Psoas muscle (tissue), 8 donors: ENCODE measurements around the gene SYCE1L. TPM values are rescaled to one million over a fixed set of nuclear protein-coding genes. Genes with fewer than 3 reads are reported as not detected.

Experiments
- ATAC-seq, 4 donors: fragments of 200-7000 bp; cut with Tn5 transposase; one replicate each; pipeline ENCODE4 v1.9.1; 2020; ENCODE audit warnings: moderate library complexity in 3 of 4, mild to moderate bottlenecking in 2 of 4
- DNase-seq, 2 donors: peaks; one replicate each; pipeline ENCODE4 v3.0.0-alpha.2; 2020
- H3K27ac ChIP-seq: fragments of 200-600 bp; one replicate; pipeline ENCODE4 v1.8.0; 2022
- H3K27me3 ChIP-seq, 3 donors: fragments of 200-600 bp in 1 of 3; one replicate each; pipeline versions ENCODE4 v1.6.1 to v1.8.0; 2013 to 2022; ENCODE audit warnings: low read length in 2 of 3, mild to moderate bottlenecking in 2 of 3, moderate library complexity in 1 of 3; ENCODE audit not compliant: insufficient read depth in 3 of 3
- H3K36me3 ChIP-seq, 2 donors: fragments of 200-600 bp in 1 of 2; one replicate each; pipeline versions ENCODE4 v1.6.1 to v1.8.0; 2013 to 2022; ENCODE audit warnings: low read depth in 1 of 2, mild to moderate bottlenecking in 1 of 2, moderate library complexity in 1 of 2; ENCODE audit not compliant: insufficient read depth in 1 of 2
- H3K4me1 ChIP-seq: fragments of 200-600 bp; one replicate; pipeline ENCODE4 v1.8.0; 2022
- H3K4me3 ChIP-seq: fragments of 200-600 bp; one replicate; pipeline ENCODE4 v1.8.0; 2022; ENCODE audit warnings: mild to moderate bottlenecking
- H3K9me3 ChIP-seq: fragments of 200-600 bp; one replicate; pipeline ENCODE4 v1.8.0; 2022
- WGBS, 3 donors: extraction: QIAGEN DNeasy Blood & Tissue Kit; methylation state at CpG; one replicate each; pipeline versions ENCODE4 v1.1.6 to v1.1.7; 2013; 5-methylcytosine and 5-hydroxymethylcytosine counted together
- intact Hi-C, 2 donors: fragments of 100-400 bp; cut with DNase I; formaldehyde crosslinking; loops; one replicate each; pipeline versions ENCODE4 v1.11.0 to v1.14.2; 2022
- polyA plus RNA-seq, 3 donors: library from polyadenylated mRNA; stranded (reverse); fragments of 200-250 nt; gene quantifications; one replicate each; pipeline ENCODE4 v1.2.3, GENCODE V29; 2013
- total RNA-seq, 4 donors: library from RNA; stranded (reverse); fragmentation: NEBNext Ultra II Directional in 2 of 4; extraction: Animal tissue kit (Norgen Biotek cat#: 25700) in 2 of 4; gene quantifications; one replicate each; pipeline versions ENCODE4 v1.2.1 to v1.2.4, GENCODE V29; 2021 to 2023
- TF ChIP-seq, protein P1 (sequence below): fragments of 200-600 bp; IDR thresholded peaks from one replicate; pipeline ENCODE4 v1.8.0; 2022; ENCODE audit warnings: antibody characterized with exemption
- donor health status: healthy with polysubstance abuse.
- donor health status: DM: no; HTN: no; CAD: no; lungs with moderate emphysema.
- donor health status: Bipolar disorder and iron deficiency.
- donor health status: healthy.
- donor health status: DM: yes; HTN: yes; CAD: no.
- donor health status: DM: no; HTN: no; CAD: no.
- donor health status: DM: no; HTN: no; CAD: no.
- donor health status: DM: yes; HTN: yes; CAD: no.

SYCE1L gene
- total and polyA plus RNA-seq, 7 donors = 0.17 to 1.2 (median 0.22) TPM; not detected in 3

DNA sequence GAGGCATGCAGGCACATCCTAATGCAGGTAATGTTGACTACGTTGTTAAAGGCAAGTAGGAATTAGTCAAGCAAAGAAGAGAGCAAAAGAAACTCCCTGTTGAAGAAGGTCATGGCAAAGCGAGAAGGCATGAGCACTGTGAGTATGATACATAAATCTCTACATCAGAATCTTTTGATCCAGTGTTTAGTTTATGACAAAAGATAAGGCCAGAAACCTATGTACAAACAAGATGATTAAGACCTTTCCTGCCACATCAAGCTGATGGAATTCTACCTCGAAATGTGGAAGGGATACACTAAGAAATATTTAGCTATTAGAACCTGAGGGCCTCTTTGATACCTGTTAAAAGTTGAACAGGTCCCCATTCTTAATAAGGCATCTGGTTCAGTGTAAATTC, 20.2 kb downstream of the SYCE1L start:
- no peak for DNase-seq
- Histone ChIP-seq H3K36me3 (no peaks in the 10 kb centered on the region), H3K4me1 (no peaks in the 10 kb centered on the region), H3K9me3 (no peaks in the 10 kb centered on the region), H3K27ac (no peak overlapping the region), H3K4me3 (no peak overlapping the region), H3K27me3 (no peaks in the 10 kb centered on the region)
- 93 to 95% (median 94%) methylated on average over 3 of the region's 3 CpGs for WGBS, 3 donors
- no peak for ATAC-seq
- intact Hi-C loops = no loop called here
- TF ChIP-seq, protein P1, sequence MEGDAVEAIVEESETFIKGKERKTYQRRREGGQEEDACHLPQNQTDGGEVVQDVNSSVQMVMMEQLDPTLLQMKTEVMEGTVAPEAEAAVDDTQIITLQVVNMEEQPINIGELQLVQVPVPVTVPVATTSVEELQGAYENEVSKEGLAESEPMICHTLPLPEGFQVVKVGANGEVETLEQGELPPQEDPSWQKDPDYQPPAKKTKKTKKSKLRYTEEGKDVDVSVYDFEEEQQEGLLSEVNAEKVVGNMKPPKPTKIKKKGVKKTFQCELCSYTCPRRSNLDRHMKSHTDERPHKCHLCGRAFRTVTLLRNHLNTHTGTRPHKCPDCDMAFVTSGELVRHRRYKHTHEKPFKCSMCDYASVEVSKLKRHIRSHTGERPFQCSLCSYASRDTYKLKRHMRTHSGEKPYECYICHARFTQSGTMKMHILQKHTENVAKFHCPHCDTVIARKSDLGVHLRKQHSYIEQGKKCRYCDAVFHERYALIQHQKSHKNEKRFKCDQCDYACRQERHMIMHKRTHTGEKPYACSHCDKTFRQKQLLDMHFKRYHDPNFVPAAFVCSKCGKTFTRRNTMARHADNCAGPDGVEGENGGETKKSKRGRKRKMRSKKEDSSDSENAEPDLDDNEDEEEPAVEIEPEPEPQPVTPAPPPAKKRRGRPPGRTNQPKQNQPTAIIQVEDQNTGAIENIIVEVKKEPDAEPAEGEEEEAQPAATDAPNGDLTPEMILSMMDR = no peak

DNA sequence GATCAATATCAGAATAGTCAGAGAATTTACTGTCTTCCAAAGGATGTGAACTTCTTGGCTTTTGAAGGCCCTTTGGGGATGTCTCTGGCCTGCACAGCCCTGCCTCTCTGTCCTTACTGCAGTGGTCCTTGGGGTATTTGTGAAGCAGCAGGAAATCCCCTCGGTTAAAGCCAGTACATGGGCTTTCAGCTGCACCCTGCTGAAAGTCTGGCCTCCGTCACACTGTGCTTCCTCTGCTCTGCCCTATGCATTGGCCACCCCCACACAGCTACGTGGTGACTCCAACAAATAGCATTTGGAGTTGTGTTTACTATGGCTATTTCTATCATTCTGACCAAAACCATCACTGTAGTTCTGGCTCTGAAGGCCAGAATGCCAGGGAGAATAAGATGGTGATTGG, 21.2 kb downstream of the SYCE1L start:
- no peak for DNase-seq
- 42 to 62% (median 47%) methylated on average over 3 of the region's 3 CpGs for WGBS, 3 donors
- no peak for ATAC-seq
- Histone ChIP-seq H3K4me1 (no peaks in the 10 kb centered on the region), H3K9me3 (no peaks in the 10 kb centered on the region), H3K27me3 (no peaks in the 10 kb centered on the region), H3K27ac (no peak overlapping the region), H3K36me3 (no peaks in the 10 kb centered on the region), H3K4me3 (no peak overlapping the region)
- TF ChIP-seq, protein P1 = no peak
- intact Hi-C loops = no loop called here

DNA sequence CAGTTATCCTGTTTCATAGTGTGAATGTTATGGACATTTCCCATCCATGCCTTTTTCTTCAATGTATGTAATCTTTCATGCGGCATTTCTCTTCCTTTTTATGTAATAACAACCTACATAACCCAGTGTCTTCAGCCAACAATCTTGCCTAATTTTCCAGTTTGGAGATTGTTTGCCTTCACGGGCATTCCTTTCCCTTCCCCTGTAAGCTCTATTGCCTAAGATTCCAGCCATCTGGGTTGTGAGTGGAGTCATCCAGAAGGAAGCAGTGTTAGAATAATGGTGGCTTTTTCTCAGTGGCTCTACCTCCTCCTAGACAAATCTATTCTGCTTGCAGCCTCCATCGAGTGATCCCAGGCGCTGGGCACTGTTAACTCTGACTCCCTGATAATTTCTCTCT, 22.3 kb downstream of the SYCE1L start:
- DNase-seq (no peak), ATAC-seq (no peak)
- no peaks in the 10 kb centered on the region for H3K9me3 ChIP-seq
- no peak overlapping the region for H3K27ac ChIP-seq
- TF ChIP-seq, protein P1 = no peak
- intact Hi-C loops = no loop called here
- H3K36me3 ChIP-seq = no peaks in the 10 kb centered on the region
- H3K4me1 ChIP-seq = no peaks in the 10 kb centered on the region
- H3K27me3 ChIP-seq = peaks cover 0 to 6% (median 0%) of the 10 kb centered on the region in 3 donors
- WGBS, 3 donors = 78 to 85% (median 79%) methylated on average over 4 of the region's 4 CpGs
- H3K4me3 ChIP-seq = no peak overlapping the region

DNA sequence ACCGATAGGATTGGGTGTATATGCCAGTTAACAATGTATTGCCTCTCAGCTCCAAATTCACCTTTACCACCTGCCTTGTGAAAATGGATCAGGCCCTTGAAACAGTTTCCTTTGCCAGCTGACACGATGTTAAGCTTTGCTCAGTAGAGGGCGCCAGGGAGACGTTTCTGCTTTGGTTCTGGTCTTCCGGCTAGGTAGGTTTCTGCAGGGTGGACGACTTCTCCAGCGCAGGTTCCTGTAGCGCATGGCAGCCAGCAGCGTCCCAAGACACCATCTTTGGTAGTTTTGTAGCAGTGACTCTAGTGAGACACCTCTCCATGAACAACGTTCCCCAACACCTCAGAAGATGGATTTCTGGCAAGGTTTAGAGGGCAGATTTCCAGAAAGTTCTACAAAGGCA, 24.0 kb downstream of the SYCE1L start:
- Histone ChIP-seq H3K36me3 (no peaks in the 10 kb centered on the region), H3K27ac (no peak overlapping the region), H3K9me3 (no peaks in the 10 kb centered on the region), H3K4me3 (no peak overlapping the region), H3K27me3 (peaks cover 0 to 6% (median 0%) of the 10 kb centered on the region in 3 donors), H3K4me1 (no peaks in the 10 kb centered on the region)
- DNase-seq (no peak), ATAC-seq (no peak)
- TF ChIP-seq, protein P1 = no peak
- WGBS, 3 donors = 57 to 70% (median 69%) methylated on average over 10 of the region's 10 CpGs
- intact Hi-C loops = no loop called here

DNA sequence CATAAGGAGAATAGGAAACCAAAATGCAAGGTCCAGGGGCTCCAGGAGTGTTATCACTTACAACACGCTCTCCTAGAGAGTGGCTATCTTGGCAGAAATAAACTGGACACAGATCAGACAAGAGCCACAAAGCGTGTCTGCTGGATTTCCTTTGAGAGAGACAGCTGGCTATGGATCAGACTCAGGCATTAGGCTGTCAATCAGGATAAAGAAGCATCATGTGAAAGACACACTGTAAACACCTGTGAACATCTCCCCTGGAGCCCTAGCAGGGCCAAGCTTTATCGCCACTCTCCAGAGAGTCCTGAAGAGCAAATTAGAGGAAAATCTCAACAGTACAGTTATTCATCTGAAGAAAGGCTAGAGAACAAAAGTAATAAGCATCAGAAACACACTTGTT, 26.0 kb downstream of the SYCE1L start:
- no peak for DNase-seq
- TF ChIP-seq, protein P1 = no peak
- Histone ChIP-seq H3K9me3 (no peaks in the 10 kb centered on the region), H3K4me3 (no peak overlapping the region), H3K27ac (no peak overlapping the region), H3K27me3 (peaks cover 0 to 8% (median 0%) of the 10 kb centered on the region in 3 donors), H3K4me1 (no peaks in the 10 kb centered on the region), H3K36me3 (no peaks in the 10 kb centered on the region)
- intact Hi-C loops = no loop called here
- 61 to 69% (median 61%) methylated on average over 3 of the region's 3 CpGs for WGBS, 3 donors
- ATAC-seq = no peak
